ENCODE results near the gene TRIM8.
A peak's percentile ranks its signal among the peaks of the same experiment; 100 is the strongest.

TRIM8 gene, protein sequence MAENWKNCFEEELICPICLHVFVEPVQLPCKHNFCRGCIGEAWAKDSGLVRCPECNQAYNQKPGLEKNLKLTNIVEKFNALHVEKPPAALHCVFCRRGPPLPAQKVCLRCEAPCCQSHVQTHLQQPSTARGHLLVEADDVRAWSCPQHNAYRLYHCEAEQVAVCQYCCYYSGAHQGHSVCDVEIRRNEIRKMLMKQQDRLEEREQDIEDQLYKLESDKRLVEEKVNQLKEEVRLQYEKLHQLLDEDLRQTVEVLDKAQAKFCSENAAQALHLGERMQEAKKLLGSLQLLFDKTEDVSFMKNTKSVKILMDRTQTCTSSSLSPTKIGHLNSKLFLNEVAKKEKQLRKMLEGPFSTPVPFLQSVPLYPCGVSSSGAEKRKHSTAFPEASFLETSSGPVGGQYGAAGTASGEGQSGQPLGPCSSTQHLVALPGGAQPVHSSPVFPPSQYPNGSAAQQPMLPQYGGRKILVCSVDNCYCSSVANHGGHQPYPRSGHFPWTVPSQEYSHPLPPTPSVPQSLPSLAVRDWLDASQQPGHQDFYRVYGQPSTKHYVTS

DNA sequence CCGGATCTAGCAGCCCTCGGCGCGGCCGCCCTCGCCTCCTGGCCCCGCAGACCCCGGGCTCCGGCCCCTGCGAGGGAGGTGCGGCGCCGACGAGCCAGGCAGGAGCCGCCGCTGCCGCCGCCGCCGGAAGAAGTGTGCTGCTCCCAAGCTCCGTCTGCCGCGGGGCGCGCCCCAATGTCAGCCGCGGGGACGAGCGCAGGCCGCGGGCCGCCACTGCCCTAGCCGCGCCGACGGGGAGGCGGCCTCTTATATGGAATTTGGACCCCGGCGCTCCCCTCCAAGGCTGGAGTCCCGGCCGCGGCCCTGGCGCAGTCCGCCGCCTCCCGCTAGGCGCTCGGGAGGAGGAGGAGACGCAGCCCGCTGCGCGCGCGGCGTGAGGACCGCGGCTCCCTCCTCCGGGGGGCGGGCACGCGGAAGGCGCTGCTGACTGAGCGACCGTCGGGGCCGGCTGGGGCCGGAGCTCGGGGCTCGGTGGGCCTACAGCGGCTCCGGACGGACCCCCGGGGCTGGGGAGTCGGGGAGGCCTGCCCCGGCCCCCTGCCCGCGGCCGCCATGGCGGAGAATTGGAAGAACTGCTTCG, at the start of gene TRIM8:
Gene TRIM8, plus strand, starts transcription at position 414 of the 580 bp plus-strand sequence. Its CDS starts 139 bp downstream, at position 553.
- peak; percentile 42 to 51 for DNase-seq (ENCODE audit: low read depth in 2 of 2)

DNA sequence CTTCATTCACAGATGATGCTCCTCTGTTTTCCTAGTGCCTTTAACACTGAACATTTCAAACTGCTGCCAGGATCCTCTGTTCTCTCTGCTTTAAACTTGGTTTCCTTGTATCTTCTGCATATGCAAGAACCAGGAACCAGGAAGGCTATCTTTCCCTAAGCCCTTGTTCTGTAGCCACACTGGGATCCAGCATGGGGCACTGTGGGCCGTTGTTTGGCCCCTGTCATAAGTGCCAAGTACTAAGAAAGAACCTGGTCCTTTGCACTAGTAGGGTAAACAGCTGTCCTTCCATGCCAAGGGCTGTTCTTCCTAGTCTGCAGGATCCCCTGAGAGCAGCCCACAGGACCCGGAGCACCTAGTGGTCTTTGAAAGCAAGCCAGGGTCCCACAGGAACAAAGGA, 49.0 kb upstream of the TRIM8 start:
- no peak for DNase-seq (ENCODE audit: low read depth in 2 of 2)

DNA sequence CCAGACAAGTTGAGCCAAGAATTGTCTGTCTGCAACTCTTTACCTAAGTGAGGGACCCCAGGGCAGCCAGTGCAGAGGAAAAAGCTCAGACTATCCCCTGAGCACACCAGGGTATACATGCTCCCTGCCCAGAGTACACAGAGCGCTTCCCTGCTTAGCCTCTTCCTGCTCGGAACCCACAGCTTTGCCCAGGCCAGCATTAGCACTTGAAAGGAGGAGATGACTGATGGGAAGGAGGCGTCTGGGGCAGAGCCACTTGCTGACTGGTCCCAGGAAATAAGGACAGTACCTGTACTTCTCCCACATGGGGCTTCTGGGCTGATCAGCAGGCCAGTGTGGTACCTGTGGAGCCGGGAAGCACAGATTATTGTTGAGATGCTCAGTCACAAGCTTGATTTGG, 48.4 kb upstream of the TRIM8 start:
- DNase-seq (ENCODE audit: low read depth in 2 of 2) = no peak

DNA sequence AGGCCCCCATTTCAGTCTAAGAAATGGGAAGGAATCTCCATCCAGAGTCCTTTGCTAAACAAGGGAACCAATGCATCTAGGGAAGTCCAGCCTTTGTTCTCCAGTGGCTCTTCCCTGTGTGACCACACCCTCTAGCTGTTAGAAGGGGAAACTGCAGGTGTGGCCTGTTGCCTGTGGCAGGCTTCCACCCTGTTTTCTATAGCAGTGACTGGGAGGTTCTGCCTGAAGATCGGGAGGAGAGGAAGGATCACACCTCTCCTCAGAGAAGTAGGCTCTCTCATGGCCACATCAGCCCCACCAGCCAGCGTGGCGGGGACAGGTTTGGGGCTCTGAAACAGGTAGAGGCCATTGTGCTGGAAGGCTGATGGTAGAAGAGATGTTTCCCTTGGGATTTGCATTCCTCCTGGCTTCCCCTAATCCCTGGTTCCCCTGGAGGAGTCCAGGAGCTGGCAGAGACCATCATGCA, 47.7 kb upstream of the TRIM8 start:
- DNase-seq (ENCODE audit: low read depth in 2 of 2) = no peak

DNA sequence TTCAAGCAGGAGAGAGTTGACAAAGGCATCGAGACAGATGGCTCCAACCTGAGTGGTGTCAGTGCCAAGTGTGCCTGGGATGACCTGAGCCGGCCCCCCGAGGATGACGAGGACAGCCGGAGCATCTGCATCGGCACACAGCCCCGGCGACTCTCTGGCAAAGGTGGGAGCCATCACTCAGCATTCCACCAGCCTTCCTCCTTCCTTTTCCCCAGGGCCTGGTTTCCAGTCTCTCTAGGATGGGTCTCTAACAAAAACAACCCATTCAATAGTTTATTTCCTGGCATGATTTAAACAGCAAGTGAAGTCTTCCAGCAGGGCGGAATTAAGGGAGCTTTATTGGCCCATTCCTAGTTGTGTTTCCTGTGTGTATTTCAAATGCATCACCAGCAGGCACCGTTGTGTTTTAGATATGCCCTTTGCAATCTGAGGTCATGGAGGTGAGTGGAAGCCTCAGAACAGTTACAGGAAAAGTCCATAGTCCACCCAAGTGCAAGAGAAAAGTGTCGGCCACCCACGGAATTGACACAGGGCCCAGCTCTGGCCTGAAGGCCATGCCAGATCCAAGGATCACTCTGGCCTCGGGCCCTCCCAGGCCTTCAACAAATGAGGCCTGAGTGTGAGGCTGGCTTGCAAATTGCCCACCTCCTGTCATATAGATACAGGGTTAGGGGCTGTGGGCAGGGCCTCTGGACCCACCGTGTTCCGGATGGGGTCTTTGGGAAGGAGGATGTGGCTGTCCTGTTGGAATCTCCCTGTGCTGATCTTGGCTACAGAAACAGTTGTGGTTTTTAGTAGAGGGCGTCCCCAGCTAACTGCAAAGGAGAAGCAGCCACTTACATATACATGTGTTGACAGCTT, 46.9 kb upstream of the TRIM8 start:
- DNase-seq (ENCODE audit: low read depth in 2 of 2) = no peak

DNA sequence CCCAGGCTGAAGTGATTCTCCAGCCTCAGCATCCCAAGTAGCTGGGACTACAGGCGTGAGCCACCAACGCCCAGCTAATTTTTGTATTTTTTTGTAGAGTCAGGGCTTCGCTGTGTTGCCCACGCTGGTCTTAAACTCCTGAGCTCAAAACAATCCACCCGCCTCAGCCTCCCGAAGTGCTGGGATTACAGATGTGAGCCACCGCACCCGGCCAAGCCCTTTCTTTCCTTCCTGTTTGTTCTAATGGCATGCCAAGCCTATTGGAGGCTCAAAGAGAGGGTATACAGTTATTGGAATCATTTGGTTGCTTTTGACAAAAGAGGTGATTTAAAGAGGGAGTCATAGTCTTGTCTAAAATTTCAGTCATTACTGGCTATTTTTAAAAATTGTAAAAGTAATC, 46.0 kb upstream of the TRIM8 start:
- DNase-seq (ENCODE audit: low read depth in 2 of 2) = no peak

DNA sequence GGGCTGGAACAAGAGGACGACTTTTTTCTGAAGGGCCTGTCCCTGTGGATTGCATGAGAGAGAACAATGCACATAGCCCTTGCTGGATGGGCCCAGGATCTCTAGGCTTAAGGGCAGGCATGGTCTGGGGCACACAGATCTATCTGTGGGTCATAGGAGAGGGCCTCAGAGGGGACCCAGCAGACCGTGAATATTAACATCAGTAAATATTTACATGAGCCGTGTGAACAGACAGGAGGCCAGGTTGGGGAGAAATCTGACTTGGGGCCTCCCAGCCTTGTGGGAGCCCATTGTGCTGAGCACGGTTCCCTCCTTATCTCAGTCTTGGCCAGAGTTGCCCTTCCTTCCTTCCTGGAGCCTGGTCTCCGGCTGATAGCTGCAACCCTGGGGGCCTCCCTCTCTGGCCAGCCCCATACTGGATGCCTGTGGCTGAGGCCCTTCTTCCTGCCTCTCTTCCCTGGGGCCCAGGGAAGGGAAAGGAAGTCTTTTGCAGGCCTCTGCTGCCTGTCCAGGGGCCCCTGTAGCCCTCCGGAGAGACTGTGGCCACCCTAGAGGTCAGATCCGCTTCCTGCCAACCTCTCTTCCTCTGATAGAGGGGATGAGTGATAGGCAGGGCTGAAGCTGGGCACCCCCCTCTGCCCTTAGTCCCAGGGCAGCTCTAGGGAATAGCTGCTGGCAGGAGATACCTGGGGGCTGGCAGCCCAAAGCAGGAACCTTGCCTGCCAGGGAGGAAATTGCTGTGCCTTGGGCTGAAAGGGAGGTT, 44.5 kb upstream of the TRIM8 start:
- DNase-seq (ENCODE audit: low read depth in 2 of 2) = no peak

DNA sequence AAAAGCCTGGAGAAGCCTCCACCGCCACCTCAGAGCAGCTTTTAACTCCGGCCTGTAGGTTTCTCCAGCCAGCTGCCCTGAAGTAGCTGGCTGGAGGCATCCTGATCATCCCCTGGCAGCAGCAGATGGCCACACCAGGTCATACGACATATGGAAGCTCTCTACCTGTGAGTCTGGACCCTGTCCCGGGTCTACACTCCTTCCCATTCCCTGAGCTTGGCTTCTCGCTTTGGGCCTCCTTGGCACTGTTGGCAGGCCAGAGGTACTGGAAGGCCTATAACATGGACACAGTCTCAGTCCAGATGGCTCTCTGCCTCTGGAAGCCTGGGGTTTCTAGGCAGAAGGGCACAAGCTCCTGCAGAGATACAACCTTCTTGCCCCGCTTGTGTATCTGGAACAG, 43.5 kb upstream of the TRIM8 start:
- DNase-seq (ENCODE audit: low read depth in 2 of 2) = no peak

DNA sequence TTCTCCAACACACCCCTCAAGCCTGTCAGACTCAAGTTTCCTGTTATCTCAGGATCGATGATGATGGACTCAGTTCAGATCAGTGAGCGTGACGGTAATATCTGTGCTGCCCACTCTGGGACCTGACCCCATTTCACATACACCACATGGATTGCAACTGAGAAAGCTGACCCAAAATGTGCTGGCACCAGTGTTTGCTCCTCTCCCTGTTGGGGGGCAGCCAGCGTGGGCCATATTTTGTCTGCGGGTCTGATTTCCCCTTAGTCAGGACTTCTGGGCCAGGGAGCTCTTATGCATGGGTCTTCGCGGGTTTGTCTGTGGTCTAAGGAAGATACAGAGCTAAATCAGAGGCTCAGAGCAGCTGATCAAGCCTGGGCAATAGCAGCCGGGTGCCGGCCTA, 42.6 kb upstream of the TRIM8 start:
- DNase-seq (ENCODE audit: low read depth in 2 of 2) = no peak

DNA sequence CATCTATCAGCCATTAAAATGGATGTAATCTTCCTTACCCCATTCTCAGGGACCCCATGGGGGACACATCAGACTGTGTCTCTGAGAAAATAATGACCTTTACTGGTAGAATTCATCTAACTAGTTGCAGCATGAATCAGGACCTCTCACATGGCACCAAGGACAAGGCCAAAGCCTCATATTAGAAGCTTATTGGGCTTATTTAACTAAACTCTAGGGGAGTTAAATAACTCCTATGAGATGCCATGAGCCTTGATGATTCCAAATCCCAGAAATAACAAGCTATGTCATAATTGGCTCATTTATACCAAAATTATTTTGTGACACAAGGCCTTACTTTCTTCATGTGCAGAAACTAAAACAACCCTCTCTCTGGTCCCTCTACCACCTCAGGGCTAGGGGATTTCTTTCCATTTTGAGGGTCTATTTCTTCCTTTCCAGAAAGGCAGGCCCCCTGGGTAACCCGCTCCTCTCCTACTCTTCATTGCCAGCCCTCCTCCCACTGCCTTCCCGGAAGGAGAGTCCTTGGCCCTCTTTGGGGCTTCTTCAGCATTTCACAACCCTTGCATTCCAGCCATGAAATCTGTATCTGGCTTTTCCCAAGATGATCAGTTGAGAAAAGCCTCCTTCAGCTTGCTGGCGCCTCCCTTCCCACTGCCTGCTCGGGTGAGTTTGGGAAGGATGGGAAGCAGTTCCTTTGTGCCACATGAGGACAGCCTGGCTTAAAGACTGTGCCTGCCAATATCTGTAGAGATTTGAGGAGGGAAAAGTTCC, 41.8 kb upstream of the TRIM8 start:
- no peak for DNase-seq (ENCODE audit: low read depth in 2 of 2)

DNA sequence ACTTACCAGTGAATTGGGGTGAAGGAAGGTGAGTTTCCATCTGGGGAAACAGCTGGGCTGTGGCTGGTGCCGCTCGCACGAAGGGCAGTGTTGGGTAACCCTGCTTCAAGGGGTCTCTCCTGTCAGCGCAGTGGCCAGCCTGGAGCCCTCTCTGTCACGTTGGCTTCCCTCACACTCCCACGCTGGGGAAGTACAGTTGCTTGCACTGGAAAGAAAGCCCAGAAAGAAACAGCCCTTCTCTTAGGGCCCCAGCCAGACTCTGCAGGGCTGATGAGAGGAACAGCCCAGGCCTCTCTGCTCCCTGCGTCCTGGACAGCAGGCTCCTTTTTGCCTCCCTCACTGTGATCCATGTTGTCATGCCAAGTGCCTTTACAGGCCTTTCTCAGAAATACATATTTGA, 40.3 kb upstream of the TRIM8 start:
- DNase-seq (ENCODE audit: low read depth in 2 of 2) = no peak

DNA sequence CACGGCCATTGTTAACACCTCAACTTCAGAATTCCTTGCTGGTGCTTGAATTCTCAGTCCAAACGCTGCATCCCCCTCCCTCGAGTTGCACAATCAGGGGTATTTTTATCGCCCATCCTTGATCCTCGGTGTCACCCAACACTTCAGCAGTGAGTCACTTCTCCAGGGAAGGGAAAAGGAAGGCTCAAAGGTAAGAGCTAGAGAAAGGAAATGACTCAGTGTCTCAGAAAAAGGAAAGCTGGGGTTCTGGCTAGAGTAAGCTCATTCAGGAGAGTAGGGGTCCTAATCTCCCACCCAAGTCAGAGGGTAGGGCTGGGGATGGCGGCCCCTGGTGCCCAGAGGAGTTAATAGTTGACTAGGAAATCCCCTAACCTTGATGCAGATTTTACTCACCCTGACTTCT, 39.8 kb upstream of the TRIM8 start:
- DNase-seq (ENCODE audit: low read depth in 2 of 2) = no peak

DNA sequence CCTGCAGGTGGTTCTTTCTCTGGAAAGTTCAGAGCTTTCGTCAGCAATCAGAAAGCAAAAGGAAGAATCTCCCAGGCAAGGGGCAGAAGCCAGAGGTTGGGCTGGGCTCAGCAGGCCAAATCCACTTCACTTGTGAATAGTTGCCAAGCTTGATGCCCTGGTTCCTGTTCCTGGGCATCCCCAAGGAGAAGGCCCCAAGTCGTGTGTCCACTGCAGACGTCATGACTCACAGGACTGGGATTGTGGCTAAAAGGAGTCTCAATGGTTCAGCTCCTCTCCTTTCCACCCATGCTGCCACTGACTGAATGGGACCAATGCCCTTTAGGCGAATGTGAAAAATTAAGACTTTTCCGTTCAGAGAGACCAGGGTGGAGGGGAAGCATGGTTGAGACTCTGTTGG, 38.6 kb upstream of the TRIM8 start:
- no peak for DNase-seq (ENCODE audit: low read depth in 2 of 2)

DNA sequence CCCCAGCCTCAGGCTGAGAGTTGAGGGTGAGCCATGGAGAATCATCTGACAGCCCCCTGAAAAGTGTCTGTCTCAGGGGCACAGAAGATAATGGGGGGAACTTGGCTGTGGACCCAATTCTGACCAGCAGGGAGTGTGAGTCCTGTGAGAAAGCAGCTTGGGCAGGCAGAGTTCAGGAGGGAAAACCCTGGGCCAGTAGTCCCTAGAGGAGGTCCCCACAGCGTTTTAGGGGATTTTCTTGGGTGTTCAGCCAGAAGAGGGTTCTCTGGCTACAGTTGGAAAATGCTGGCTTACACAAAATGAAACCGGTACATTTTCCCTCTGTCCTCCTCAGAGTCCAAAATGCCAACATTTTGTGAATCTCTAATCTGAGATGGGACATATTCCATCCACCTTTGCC, 35.8 kb upstream of the TRIM8 start:
- DNase-seq (ENCODE audit: low read depth in 2 of 2) = no peak

DNA sequence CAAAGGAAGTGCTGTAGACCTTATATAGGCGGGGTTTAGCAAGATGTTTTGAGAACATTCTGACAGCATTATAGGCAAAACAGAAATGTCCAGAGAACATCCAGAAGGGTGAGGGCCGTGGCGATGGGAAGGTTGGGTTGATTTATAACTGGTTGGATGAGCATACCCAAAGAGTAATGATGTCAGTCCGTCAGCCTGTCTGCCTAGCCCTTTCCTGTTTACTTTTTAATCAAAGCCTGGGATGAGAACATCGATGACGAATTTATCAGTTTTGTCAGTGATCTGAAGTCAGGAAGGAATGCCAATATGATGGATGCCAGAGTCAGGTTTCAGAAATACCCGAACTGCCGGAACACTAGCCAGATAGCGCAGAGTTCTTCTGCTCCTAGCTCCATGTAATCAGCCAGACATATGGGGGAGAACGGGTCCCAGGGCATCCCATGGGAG, 33.8 kb upstream of the TRIM8 start:
- no peak for DNase-seq (ENCODE audit: low read depth in 2 of 2)

DNA sequence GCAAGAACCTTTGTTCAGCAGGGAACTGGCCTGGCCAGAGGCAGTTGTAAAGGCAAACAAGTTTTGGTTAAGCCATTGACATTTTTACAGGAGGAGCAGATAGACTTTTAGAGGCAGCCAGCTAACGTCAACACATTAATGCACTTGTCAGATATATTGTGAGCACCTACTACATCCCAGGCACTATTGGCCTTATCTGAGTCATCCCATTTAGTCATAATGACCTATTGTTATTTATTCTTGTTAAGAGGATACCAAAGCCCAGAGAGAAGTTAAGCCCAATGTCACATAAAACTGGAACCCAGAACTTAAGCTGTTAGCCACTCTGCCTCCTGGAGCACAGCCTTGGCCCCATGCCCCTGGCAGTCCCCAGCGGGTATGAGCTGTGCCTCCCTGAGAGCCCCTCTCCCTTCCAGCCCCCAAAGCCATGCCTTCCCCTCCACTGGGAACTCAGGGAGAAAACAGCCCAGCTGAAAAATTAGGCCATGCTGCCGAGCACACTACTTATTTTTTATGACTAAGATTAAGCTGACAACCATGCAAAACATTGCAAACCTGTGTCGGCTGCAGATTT, 32.7 kb upstream of the TRIM8 start:
- no peak for DNase-seq (ENCODE audit: low read depth in 2 of 2)

DNA sequence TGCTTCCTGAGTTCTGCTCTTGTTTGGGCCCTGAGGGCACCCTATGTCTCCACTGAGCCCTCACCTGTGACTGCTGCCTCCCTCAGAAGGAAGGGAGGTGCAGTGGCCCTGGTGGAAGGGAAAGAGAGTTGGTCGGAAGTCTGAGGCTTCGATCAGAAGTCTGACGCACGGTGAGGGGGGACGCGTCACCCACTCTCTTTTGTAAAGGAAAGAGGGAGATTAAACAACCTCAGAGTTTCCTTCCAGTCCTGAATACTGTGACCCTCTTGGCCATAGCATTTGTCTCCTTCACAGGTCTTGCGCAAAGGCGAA, 31.4 kb upstream of the TRIM8 start:
- peak; percentile 29 to 40 for DNase-seq (ENCODE audit: low read depth in 2 of 2)

DNA sequence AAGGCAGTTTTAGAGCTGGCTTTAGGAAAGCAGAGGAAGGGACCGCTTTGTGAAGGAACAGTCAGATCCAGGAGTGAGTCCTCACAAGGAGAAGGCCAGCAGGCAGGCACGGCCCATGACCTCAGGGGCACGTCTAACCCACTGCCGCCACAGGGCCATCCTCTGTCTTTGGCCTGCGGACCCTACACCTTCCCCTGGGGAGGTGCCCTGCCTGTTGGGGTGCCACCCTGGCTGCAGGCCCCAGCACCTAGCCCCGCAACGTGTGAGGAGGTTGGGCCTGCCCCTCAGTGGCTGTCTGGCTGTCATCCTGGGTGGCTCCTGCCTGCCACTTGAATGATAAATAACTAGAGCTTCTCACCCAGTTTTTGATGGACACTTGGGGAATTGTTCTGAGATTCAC, 31.0 kb upstream of the TRIM8 start:
- no peak for DNase-seq (ENCODE audit: low read depth in 2 of 2)

DNA sequence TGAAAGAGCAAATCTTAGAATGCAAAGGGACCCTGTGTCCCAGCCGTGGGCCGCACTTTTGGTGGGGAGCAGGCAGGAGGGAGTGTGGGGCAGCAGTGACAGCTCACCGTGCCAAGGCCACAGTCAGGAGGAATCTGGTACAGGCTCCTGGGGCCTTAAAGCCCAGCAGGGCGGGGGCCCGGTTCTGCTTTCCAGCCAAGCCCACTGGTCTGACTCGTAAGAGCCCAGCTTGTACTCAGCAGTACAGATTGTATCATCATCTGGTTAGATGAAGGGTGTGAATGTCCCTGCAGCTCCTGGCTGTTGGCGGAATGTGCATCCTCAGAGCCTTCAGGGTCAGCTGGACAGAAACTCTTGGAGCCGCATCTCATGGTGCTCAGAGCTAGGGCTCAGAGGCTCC, 30.5 kb upstream of the TRIM8 start:
- no peak for DNase-seq (ENCODE audit: low read depth in 2 of 2)

DNA sequence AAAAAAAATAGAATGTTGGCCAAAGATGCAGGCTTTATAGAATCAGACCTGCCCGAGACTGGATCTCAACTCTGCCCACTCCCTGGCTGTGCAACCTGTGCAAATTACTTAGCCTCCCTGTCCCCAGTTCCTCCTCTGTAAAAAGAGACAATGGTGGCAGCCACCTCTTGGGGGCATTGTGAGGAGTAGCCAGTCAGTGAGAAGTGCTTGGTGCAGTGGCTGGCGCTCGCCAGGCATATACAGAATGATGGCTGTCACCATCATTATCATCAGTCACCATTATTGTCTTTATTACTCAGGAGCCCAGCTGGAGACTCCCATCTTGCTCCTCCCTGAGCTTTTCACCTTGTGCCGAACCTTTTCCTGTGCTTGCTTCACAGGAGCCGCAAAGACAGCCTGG, 29.4 kb upstream of the TRIM8 start:
- no peak for DNase-seq (ENCODE audit: low read depth in 2 of 2)

DNA sequence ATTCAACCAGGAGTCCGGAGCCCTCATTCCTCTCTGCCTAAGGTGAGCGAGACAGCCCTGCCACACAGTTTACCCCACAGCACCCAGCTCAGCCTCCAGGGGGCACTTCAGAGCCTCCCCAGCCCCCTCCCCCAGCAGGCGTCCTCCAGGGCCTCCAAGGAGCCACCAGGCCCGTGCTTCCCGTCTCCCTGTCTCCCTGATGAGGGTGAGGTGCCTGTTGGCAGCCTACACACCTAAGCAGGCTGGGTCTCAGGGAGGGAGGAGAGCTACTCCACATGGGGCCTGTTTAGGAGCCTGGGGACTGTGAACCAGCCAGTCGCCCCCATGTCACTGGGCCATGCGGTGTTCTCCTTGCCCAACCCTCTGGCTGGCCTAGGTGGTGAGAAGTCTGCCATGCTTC, 28.9 kb upstream of the TRIM8 start:
- DNase-seq (ENCODE audit: low read depth in 2 of 2) = no peak

All from stimulated activated CD4-positive, alpha-beta T cell treated with anti-CD3 and anti-CD28 coated beads, Interleukin-4, amount 100 ng/mL, for 48 hours (primary cell).